GM18951 (cell line): ENCODE results near the gene MRAP.
A peak's percentile ranks its signal among the peaks of the same experiment; 100 is the strongest.

Source experiments
- POLR2A ChIP-seq: IDR thresholded peaks from 4 replicates; pipeline ENCODE4 v1.6.1; 2011; ENCODE audit warnings: mild to moderate bottlenecking; ENCODE audit not compliant: insufficient read length, insufficient read depth; ENCODE audit errors: extremely low read depth
- in situ Hi-C: fragments of 300-500 bp; cut with MboI; formaldehyde crosslinking; loops from one replicate; pipeline ENCODE4 v1.12.0; 2022; ENCODE audit warnings: low sequenced_read_pairs, mixed read lengths, inconsistent platforms; ENCODE audit not compliant: unreplicated experiment

MRAP gene

DNA sequence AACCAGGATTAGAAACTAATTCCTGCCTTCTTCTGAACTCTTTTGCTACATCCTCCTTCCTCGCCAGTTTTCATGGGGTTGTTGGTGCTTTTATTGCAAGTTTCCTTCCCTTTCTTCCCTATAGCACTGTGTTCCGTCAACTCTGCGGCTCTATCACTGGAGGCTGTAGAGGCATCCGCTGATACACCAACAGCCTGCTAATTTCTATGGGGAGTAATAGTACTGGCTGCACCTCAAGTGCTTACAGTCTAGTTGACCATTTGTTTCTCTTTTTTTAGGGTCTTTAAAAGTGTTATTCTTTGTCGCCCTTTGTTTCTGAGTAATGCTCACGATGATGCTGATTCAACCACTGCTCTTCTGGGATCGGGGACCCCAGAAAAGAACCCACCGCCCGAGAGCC lies 20.6 kb upstream of the MRAP start:
- in situ Hi-C loops, result no loop called here
- TF ChIP-seq POLR2A, result no peak

GRCh38 chr21:32278518-32279376 lies 19.9 kb upstream of the MRAP start, which contains the start of gene MIS18A:
Gene MIS18A, minus strand, starts transcription at chr21:32279049. Its CDS starts 35 bp downstream, at chr21:32279014.
- TF ChIP-seq POLR2A, result peak; percentile 78
- in situ Hi-C loops, result no loop called here

- in situ Hi-C loops, result no loop called here
- no peak for TF ChIP-seq POLR2A
Observed at GRCh38 chr21:32279377-32279680, 19.3 kb upstream of the MRAP start.

- no peak for TF ChIP-seq POLR2A
- in situ Hi-C loops, result no loop called here
Observed at GRCh38 chr21:32281531-32281930, 17.1 kb upstream of the MRAP start.

- no peak for TF ChIP-seq POLR2A
- in situ Hi-C loops, result no loop called here
Observed at GRCh38 chr21:32282992-32283391, 15.7 kb upstream of the MRAP start.

- in situ Hi-C loops, result no loop called here
- TF ChIP-seq POLR2A, result no peak
Observed at GRCh38 chr21:32285476-32285875, 13.2 kb upstream of the MRAP start.

DNA sequence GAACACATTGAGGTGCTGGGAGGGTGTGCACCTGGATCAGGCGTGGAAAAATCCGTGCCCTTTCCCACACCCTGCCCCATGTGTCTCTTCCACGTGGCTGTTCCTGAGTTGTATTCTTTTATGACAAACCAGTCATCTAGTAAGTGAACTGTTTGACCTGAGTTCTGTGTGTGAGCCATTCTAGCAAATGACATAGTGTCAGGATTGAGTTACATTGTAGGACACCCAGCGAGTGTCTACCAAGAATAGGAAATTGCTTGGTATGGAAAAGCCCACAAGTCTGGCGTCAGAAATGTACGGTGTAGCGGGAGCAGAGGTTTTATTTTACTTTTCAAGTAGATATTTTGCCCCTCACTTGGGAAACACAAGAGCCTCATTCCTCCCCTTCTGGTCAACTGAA lies 1.2 kb upstream of the MRAP start:
- in situ Hi-C loops, result no loop called here
- TF ChIP-seq POLR2A, result no peak

DNA sequence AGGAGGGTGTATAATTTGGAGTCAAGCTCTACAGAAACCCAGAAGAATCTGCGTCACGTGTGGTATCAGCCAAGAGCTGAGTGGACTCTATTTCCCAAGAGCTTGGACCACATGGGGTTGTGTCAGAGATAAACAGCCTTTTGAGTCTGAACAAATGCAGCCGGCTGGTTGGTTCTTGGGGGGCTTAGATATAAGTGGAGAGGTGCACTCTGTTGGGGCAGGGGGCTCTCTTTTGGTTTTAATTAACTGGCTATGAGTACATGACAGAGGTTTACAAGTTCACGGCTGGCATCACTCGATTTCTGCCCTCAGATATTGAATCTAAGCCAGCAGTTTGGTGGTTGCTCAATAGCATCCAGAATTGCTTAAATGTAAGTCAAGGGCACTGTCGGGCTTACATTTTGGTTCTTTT lies 501 bp upstream of the MRAP start:
- in situ Hi-C loops, result no loop called here
- TF ChIP-seq POLR2A, result no peak

DNA sequence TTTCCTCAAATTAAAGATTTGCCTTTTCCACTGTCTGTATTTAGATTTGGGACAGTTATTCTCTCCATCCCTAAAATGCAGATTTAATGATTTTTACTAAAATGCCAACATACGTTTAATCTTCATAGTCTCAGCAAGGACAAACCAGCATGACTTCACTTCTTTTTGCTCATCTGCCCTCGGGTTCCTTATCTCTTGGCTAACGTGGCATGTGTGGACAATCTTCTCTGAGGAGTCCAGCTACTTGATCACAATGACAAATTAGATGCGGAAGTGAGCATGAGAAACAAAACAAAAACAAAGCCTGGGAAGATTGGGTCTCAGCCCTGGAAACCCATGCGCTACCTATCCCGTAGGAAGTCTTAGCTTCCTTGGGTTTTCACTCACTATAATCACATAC lies 1.0 kb downstream of the MRAP start:
- in situ Hi-C loops, result no loop called here
- TF ChIP-seq POLR2A, result no peak

DNA sequence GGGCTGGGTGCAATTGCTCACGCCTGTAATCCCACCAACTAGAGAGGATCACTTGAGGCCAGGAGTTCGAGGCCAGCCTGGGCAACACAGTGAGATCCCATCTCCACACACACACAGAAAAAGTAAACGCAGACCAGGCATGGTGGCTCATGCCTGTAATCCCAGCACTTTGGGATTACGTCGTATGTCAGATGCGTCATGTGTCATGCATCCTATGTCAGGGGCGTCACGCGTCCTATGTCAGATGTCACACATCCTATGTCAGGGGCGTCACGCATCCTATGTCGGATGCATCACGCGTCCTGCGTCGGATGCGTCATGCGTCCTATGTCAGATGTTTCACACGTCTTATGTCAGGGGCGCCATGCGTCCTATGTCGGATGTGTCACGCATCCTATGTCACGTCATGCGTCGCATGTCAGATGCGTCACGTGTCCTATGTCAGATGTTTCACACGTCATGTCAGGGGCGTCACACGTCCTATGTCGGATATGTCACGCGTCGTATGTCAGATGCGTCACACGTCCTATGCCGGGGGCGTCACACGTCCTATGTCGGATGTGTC lies 1.5 kb downstream of the MRAP start:
- in situ Hi-C loops, result no loop called here
- TF ChIP-seq POLR2A, result no peak

GRCh38 chr21:32301596-32301995 lies 2.9 kb downstream of the MRAP start:
- in situ Hi-C loops, result no loop called here
- TF ChIP-seq POLR2A, result no peak

GRCh38 chr21:32302560-32302959 lies 3.9 kb downstream of the MRAP start:
- TF ChIP-seq POLR2A, result no peak

GRCh38 chr21:32303385-32303784 lies 4.7 kb downstream of the MRAP start:
- TF ChIP-seq POLR2A, result no peak
- in situ Hi-C loops, result no loop called here

More at GRCh38 chr21:32302560-32302959, 3.9 kb downstream of the MRAP start:
- in situ Hi-C loops, result no loop called here

- TF ChIP-seq POLR2A, result no peak
- in situ Hi-C loops, result no loop called here
Observed at GRCh38 chr21:32304998-32305397, 6.3 kb downstream of the MRAP start.
